ENCODE data around the gene SPATS2L.
"Not testable (repeated sequence)": the region's sequence is repeated elsewhere in the genome, so short reads cannot be mapped to it uniquely, and the experiment has no call there.

SPATS2L gene

GRCh38 chr2:200320344-200320743, 13.9 kb downstream of the SPATS2L start:
- DNase-seq, result no peak

- DNase-seq, result no peak
These were observed 14.5 kb downstream of the SPATS2L start for GRCh38 chr2:200320991-200321390.

GRCh38 chr2:200321780-200322534, 15.5 kb downstream of the SPATS2L start:
- DNase-seq, result no peak

- DNase-seq, result no peak
These were observed 16.1 kb downstream of the SPATS2L start for GRCh38 chr2:200322607-200323006.

- DNase-seq, result no peak
These were observed 17.9 kb downstream of the SPATS2L start for GRCh38 chr2:200324362-200324761.

- no peak for DNase-seq
These were observed 22.9 kb downstream of the SPATS2L start for GRCh38 chr2:200329384-200329783.

- no peak for DNase-seq
These were observed 23.3 kb downstream of the SPATS2L start for GRCh38 chr2:200329798-200330197.

- no peak for DNase-seq
These were observed 24.0 kb downstream of the SPATS2L start for GRCh38 chr2:200330351-200331060.

- DNase-seq, result no peak
These were observed 24.5 kb downstream of the SPATS2L start for GRCh38 chr2:200331061-200331400.

GRCh38 chr2:200335657-200336056, 29.2 kb downstream of the SPATS2L start:
- no peak for DNase-seq

GRCh38 chr2:200336980-200337615, 30.6 kb downstream of the SPATS2L start:
- DNase-seq, result no peak

- no peak for DNase-seq
These were observed 31.1 kb downstream of the SPATS2L start for GRCh38 chr2:200337621-200338020.

GRCh38 chr2:200338692-200339091, 32.2 kb downstream of the SPATS2L start:
- DNase-seq, result no peak

GRCh38 chr2:200340508-200341224, 34.2 kb downstream of the SPATS2L start:
- DNase-seq, result no peak

GRCh38 chr2:200341376-200341775, 34.9 kb downstream of the SPATS2L start:
- no peak for DNase-seq

- DNase-seq, result no peak
These were observed 35.7 kb downstream of the SPATS2L start for GRCh38 chr2:200342235-200342634.

GRCh38 chr2:200342654-200343053, 36.2 kb downstream of the SPATS2L start:
- no peak for DNase-seq

GRCh38 chr2:200344202-200344601, 37.7 kb downstream of the SPATS2L start:
- DNase-seq, result not testable (repeated sequence)

GRCh38 chr2:200345975-200346374, 39.5 kb downstream of the SPATS2L start:
- DNase-seq, result no peak

- no peak for DNase-seq
These were observed 40.8 kb downstream of the SPATS2L start for GRCh38 chr2:200347301-200347700.

- DNase-seq, result no peak
These were observed 42.5 kb downstream of the SPATS2L start for GRCh38 chr2:200348897-200349563.

GRCh38 chr2:200349868-200350267, 43.4 kb downstream of the SPATS2L start:
- no peak for DNase-seq

GRCh38 chr2:200350850-200351285, 44.4 kb downstream of the SPATS2L start:
- DNase-seq, result no peak

Measured in activated CD4-positive, alpha-beta T cell treated with anti-CD3 and anti-CD28 coated beads for 4 hours (primary cell).